SK-N-SH treated with all-trans-retinoic acid at 6 μM for 48 hours (cell line): ENCODE data around the gene DYRK3.

Experiments
- BACH2 ChIP-seq: fragments of 250-450 bp; sonication (Bioruptor Pico); IDR thresholded peaks from 2 replicates; pipeline ENCODE4 v1.9.0; 2021; ENCODE audit warnings: mild to moderate bottlenecking, borderline replicate concordance
- ESRRG ChIP-seq: fragments of 250-450 bp; sonication (Bioruptor Pico); IDR thresholded peaks from 2 replicates; pipeline ENCODE4 v1.6.1; 2021; ENCODE audit warnings: mild to moderate bottlenecking
- ISL1 ChIP-seq: fragments of 250-450 bp; sonication (Bioruptor Pico); IDR thresholded peaks from 2 replicates; pipeline ENCODE4 v2.1.2; 2022; ENCODE audit warnings: mild to moderate bottlenecking, moderate library complexity
- RARB ChIP-seq: fragments of 250-450 bp; sonication (Bioruptor Pico); IDR thresholded peaks from 2 replicates; pipeline ENCODE4 v1.8.0; 2021; ENCODE audit warnings: mild to moderate bottlenecking, moderate library complexity
- ZC3H10 ChIP-seq: fragments of 250-450 bp; sonication (Bioruptor Pico); IDR thresholded peaks from 2 replicates; pipeline ENCODE4 v1.5.1; 2021; ENCODE audit warnings: mild to moderate bottlenecking, moderate library complexity

GRCh38 chr1:206658981-206659273, 23.6 kb downstream of the DYRK3 start:
- TF ChIP-seq ISL1 (CRISPR knock-in tag): no peak
- TF ChIP-seq ESRRG: no peak
- TF ChIP-seq RARB (CRISPR knock-in tag): no peak
- TF ChIP-seq BACH2 (CRISPR knock-in tag): no peak
- TF ChIP-seq ZC3H10: no peak
